Measurements from ENCODE around the gene CCT7. TPM values are rescaled to one million over a fixed set of nuclear protein-coding genes. Genes with fewer than 3 reads are reported as not detected.

Gene CCT7
- total RNA-seq, 1 donor from 2014 or later: 446 TPM

- TF ChIP-seq, protein P1, sequence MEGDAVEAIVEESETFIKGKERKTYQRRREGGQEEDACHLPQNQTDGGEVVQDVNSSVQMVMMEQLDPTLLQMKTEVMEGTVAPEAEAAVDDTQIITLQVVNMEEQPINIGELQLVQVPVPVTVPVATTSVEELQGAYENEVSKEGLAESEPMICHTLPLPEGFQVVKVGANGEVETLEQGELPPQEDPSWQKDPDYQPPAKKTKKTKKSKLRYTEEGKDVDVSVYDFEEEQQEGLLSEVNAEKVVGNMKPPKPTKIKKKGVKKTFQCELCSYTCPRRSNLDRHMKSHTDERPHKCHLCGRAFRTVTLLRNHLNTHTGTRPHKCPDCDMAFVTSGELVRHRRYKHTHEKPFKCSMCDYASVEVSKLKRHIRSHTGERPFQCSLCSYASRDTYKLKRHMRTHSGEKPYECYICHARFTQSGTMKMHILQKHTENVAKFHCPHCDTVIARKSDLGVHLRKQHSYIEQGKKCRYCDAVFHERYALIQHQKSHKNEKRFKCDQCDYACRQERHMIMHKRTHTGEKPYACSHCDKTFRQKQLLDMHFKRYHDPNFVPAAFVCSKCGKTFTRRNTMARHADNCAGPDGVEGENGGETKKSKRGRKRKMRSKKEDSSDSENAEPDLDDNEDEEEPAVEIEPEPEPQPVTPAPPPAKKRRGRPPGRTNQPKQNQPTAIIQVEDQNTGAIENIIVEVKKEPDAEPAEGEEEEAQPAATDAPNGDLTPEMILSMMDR (conservative IDR thresholded peaks at IDR 0.05): no peak
- Mint-ChIP-seq H3K4me3 (no peak overlapping the region), H3K27ac (ENCODE audit: unreplicated experiment) (no peak overlapping the region), H3K4me1 (peaks cover 7% of the 10 kb centered on the region), H3K9me3 (no peaks in the 10 kb centered on the region), H3K36me3 (ENCODE audit: low read depth) (peaks cover 9% of the 10 kb centered on the region), H3K27me3 (ENCODE audit: low read depth) (peaks cover 54% of the 10 kb centered on the region)
- no peak for DNase-seq (ENCODE audit: low read depth, low spot score)
Observed at GRCh38 chr2:73267008-73267407, 32.9 kb downstream of the CCT7 start.

DNA sequence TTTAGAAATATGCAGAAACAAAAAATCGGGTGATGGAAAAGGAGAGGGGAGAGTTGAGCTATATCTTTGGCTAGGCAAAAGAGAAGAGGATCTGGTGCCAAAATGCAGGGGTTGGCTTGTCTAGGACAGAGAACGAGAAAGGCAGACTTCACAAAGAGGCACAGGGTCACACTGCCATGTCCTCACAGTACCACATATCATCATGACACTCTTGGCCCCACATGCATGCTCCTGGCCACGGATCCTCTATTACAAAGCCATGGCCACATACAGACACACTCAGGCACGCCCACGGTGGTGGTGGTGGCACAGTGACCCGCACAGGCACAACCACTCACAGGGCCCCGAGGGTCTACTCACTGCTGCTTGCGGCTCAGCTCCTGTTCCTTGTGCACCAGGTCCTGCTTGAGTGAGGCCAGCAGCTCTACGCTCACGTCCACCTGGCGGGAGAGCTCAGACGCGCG lies 34.3 kb downstream of the CCT7 start:
- Mint-ChIP-seq H3K9me3 (no peaks in the 10 kb centered on the region), H3K27me3 (ENCODE audit: low read depth) (peaks cover 65% of the 10 kb centered on the region), H3K27ac (ENCODE audit: unreplicated experiment) (no peak overlapping the region), H3K4me3 (peak overlapping the region; percentile 21), H3K4me1 (peaks cover 7% of the 10 kb centered on the region), H3K36me3 (ENCODE audit: low read depth) (peaks cover 9% of the 10 kb centered on the region)
- TF ChIP-seq, protein P1 (conservative IDR thresholded peaks at IDR 0.05): no peak
- DNase-seq (ENCODE audit: low read depth, low spot score): no peak

- peaks cover 12% of the 10 kb centered on the region for H3K36me3 Mint-ChIP-seq (ENCODE audit: low read depth)
- H3K4me1 Mint-ChIP-seq: peaks cover 7% of the 10 kb centered on the region
- H3K9me3 Mint-ChIP-seq: no peaks in the 10 kb centered on the region
- no peak overlapping the region for H3K4me3 Mint-ChIP-seq
- TF ChIP-seq, protein P1 (conservative IDR thresholded peaks at IDR 0.05): peak; percentile 49
- H3K27ac Mint-ChIP-seq (ENCODE audit: unreplicated experiment): no peak overlapping the region
- peaks cover 70% of the 10 kb centered on the region for H3K27me3 Mint-ChIP-seq (ENCODE audit: low read depth)
- no peak for DNase-seq (ENCODE audit: low read depth, low spot score)
Observed at GRCh38 chr2:73268830-73269685, 35.0 kb downstream of the CCT7 start.

GRCh38 chr2:73269686-73270465 lies 35.8 kb downstream of the CCT7 start:
- Mint-ChIP-seq H3K4me3 (no peak overlapping the region), H3K27ac (ENCODE audit: unreplicated experiment) (no peak overlapping the region)

DNA sequence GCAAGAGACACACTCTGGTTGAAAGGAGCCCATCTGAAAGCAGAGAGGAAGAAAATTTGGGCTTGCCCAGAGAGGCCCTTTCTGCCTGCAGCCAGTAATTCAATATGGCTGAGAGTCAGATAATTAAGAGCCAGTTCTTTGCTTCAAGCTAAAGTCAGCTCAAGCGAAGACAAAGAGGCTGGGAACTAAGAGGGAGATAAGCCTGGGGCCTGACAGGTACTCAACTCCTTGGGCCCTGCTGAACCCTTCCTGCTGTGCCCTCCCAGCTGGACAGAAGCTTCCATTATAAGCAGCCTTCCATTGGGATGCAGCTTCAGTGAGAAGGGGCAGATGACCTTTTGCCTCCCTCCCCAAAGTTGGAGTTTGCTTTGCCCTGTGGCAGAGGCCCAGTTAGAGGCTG lies 38.2 kb downstream of the CCT7 start:
- Mint-ChIP-seq H3K9me3 (no peaks in the 10 kb centered on the region), H3K4me1 (peaks cover 7% of the 10 kb centered on the region), H3K36me3 (ENCODE audit: low read depth) (peaks cover 9% of the 10 kb centered on the region), H3K4me3 (no peak overlapping the region), H3K27ac (ENCODE audit: unreplicated experiment) (no peak overlapping the region), H3K27me3 (ENCODE audit: low read depth) (peaks cover 67% of the 10 kb centered on the region)
- no peak for DNase-seq (ENCODE audit: low read depth, low spot score)
- TF ChIP-seq, protein P1 (conservative IDR thresholded peaks at IDR 0.05): no peak

More at GRCh38 chr2:73269686-73270465, 35.8 kb downstream of the CCT7 start:
- H3K9me3 Mint-ChIP-seq: no peaks in the 10 kb centered on the region
- peaks cover 73% of the 10 kb centered on the region for H3K27me3 Mint-ChIP-seq (ENCODE audit: low read depth)
- DNase-seq (ENCODE audit: low read depth, low spot score): no peak
- TF ChIP-seq, protein P1 (conservative IDR thresholded peaks at IDR 0.05): no peak
- peaks cover 13% of the 10 kb centered on the region for H3K36me3 Mint-ChIP-seq (ENCODE audit: low read depth)
- H3K4me1 Mint-ChIP-seq: peaks cover 7% of the 10 kb centered on the region
